ENCODE data around the gene RNF103. TPM values are rescaled to one million over a fixed set of nuclear protein-coding genes. Genes with fewer than 3 reads are reported as not detected.
A peak's percentile ranks its signal among the peaks of the same experiment; 100 is the strongest.

Gene RNF103
- total and polyA plus RNA-seq, 4 donors, result 11.8 to 46.0 (median 19.4) TPM

GRCh38 chr2:86621280-86621943 lies 2.3 kb downstream of the RNF103 start:
- TF ChIP-seq, protein P1, sequence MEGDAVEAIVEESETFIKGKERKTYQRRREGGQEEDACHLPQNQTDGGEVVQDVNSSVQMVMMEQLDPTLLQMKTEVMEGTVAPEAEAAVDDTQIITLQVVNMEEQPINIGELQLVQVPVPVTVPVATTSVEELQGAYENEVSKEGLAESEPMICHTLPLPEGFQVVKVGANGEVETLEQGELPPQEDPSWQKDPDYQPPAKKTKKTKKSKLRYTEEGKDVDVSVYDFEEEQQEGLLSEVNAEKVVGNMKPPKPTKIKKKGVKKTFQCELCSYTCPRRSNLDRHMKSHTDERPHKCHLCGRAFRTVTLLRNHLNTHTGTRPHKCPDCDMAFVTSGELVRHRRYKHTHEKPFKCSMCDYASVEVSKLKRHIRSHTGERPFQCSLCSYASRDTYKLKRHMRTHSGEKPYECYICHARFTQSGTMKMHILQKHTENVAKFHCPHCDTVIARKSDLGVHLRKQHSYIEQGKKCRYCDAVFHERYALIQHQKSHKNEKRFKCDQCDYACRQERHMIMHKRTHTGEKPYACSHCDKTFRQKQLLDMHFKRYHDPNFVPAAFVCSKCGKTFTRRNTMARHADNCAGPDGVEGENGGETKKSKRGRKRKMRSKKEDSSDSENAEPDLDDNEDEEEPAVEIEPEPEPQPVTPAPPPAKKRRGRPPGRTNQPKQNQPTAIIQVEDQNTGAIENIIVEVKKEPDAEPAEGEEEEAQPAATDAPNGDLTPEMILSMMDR (IDR thresholded peaks at IDR 0.05; ENCODE audit: control extremely low read depth, extremely low read depth), result no peak
- Histone ChIP-seq H3K36me3 (ENCODE audit: control insufficient read depth in 4 of 4, insufficient read depth in 4 of 4, low read length in 4 of 4) (peaks cover 4 to 22% (median 12%) of the 10 kb centered on the region in 4 donors), H3K4me1 (ENCODE audit: control insufficient read depth in 5 of 5, insufficient read depth in 5 of 5, low read length in 5 of 5) (peaks cover 0 to 19% (median 8%) of the 10 kb centered on the region in 5 donors), H3K27ac (ENCODE audit: low read depth in 1 of 2, low read length in 1 of 2) (peak overlapping the region in 1 of 2 donors; percentile 98), H3K27me3 (ENCODE audit: control insufficient read depth in 3 of 3, insufficient read depth in 3 of 3, low read length in 2 of 3) (no peaks in the 10 kb centered on the region), H3K9me3 (ENCODE audit: control insufficient read depth in 4 of 4, insufficient read depth in 3 of 4, low read length in 3 of 4) (no peaks in the 10 kb centered on the region), H3K9ac (ENCODE audit: insufficient read depth in 1 of 2, low read length in 2 of 2) (peak overlapping the region; percentile 69 to 95), H3K4me3 (no peak overlapping the region)
- DNase-seq (peak in 2 of 3 donors; percentile 43 to 49), ATAC-seq (ENCODE audit: insufficient read depth, low FRiP score) (no peak)
- WGBS, 2 donors, result 7 to 9% methylated on average over 6 of the region's 6 CpGs

GRCh38 chr2:86617738-86618137 lies 5.9 kb downstream of the RNF103 start:
- no peaks in the 10 kb centered on the region for H3K27me3 ChIP-seq (ENCODE audit: control insufficient read depth in 3 of 3, insufficient read depth in 3 of 3, low read length in 2 of 3)
- no peak overlapping the region for H3K9ac ChIP-seq (ENCODE audit: insufficient read depth in 1 of 2, low read length in 2 of 2)
- no peaks in the 10 kb centered on the region for H3K9me3 ChIP-seq (ENCODE audit: control insufficient read depth in 4 of 4, insufficient read depth in 3 of 4, low read length in 3 of 4)
- ATAC-seq (ENCODE audit: insufficient read depth, low FRiP score) (no peak), DNase-seq (no peak)
- H3K27ac ChIP-seq (ENCODE audit: low read depth in 1 of 2, low read length in 1 of 2), result no peak overlapping the region
- H3K4me1 ChIP-seq (ENCODE audit: control insufficient read depth in 5 of 5, insufficient read depth in 5 of 5, low read length in 5 of 5), result peaks cover 0 to 14% (median 8%) of the 10 kb centered on the region in 5 donors
- peaks cover 7 to 30% (median 19%) of the 10 kb centered on the region in 4 donors for H3K36me3 ChIP-seq (ENCODE audit: control insufficient read depth in 4 of 4, insufficient read depth in 4 of 4, low read length in 4 of 4)
- no peak overlapping the region for H3K4me3 ChIP-seq
- TF ChIP-seq, protein P1 (IDR thresholded peaks at IDR 0.05; ENCODE audit: control extremely low read depth, extremely low read depth), result no peak

- H3K27me3 ChIP-seq (ENCODE audit: control insufficient read depth in 3 of 3, insufficient read depth in 3 of 3, low read length in 2 of 3), result no peaks in the 10 kb centered on the region
- TF ChIP-seq, protein P1 (IDR thresholded peaks at IDR 0.05; ENCODE audit: control extremely low read depth, extremely low read depth), result no peak
- no peak overlapping the region for H3K9ac ChIP-seq (ENCODE audit: insufficient read depth in 1 of 2, low read length in 2 of 2)
- no peaks in the 10 kb centered on the region for H3K9me3 ChIP-seq (ENCODE audit: control insufficient read depth in 4 of 4, insufficient read depth in 3 of 4, low read length in 3 of 4)
- H3K27ac ChIP-seq (ENCODE audit: low read depth in 1 of 2, low read length in 1 of 2), result no peak overlapping the region
- DNase-seq, result no peak
- H3K4me1 ChIP-seq (ENCODE audit: control insufficient read depth in 5 of 5, insufficient read depth in 5 of 5, low read length in 5 of 5), result peaks cover 0 to 14% (median 8%) of the 10 kb centered on the region in 5 donors
- no peak for ATAC-seq (ENCODE audit: insufficient read depth, low FRiP score)
- WGBS, 2 donors, result 92 to 97% methylated on average over 3 of the region's 3 CpGs
- no peak overlapping the region for H3K4me3 ChIP-seq
- peaks cover 7 to 30% (median 19%) of the 10 kb centered on the region in 4 donors for H3K36me3 ChIP-seq (ENCODE audit: control insufficient read depth in 4 of 4, insufficient read depth in 4 of 4, low read length in 4 of 4)
Measured at GRCh38 chr2:86617153-86617552, 6.5 kb downstream of the RNF103 start.
